ENCODE data around the gene BAZ2B.

DNA sequence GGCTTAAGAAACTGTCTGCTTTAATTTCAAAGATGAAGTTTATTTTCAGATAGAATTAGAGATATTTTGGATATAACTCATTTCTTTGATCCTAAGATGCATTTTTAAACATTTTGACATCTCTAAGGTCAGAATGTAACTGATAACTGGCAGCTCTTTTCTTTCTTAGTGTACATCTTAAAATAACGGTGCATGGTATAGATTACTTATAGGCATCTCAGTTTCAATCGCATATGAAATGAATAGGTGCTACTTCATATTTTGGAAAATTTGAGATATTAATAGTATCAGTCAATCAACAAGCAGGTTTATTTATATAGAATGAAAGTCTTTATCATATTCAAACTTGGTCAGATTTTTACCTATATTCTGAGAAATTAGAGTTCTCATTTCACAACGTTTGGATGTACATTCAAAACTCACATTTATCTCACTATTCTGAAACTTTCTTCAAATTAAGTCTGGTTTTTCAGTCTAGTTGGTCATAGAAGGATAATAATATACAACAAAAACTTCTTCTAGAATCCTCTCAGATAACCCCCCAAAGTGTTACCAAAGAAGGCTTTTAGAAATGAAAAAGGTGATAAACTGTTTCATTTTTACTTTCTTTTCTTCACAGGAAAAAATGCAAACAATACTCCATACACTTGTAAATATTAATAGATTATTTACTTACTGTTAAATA is 207.1 kb downstream of the BAZ2B start:
- TF ChIP-seq EZH2 (IDR thresholded peaks at IDR 0.05; ENCODE audit: borderline replicate concordance, low read depth, low read length, poor library complexity, severe bottlenecking): no peak
- TF ChIP-seq, protein P1, sequence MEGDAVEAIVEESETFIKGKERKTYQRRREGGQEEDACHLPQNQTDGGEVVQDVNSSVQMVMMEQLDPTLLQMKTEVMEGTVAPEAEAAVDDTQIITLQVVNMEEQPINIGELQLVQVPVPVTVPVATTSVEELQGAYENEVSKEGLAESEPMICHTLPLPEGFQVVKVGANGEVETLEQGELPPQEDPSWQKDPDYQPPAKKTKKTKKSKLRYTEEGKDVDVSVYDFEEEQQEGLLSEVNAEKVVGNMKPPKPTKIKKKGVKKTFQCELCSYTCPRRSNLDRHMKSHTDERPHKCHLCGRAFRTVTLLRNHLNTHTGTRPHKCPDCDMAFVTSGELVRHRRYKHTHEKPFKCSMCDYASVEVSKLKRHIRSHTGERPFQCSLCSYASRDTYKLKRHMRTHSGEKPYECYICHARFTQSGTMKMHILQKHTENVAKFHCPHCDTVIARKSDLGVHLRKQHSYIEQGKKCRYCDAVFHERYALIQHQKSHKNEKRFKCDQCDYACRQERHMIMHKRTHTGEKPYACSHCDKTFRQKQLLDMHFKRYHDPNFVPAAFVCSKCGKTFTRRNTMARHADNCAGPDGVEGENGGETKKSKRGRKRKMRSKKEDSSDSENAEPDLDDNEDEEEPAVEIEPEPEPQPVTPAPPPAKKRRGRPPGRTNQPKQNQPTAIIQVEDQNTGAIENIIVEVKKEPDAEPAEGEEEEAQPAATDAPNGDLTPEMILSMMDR (conservative IDR thresholded peaks at IDR 0.05; ENCODE audit: low read depth, low read length): no peak
